GM23248 (cell line): ENCODE data around the gene MRPL36. TPM values are rescaled to one million over a fixed set of nuclear protein-coding genes. Genes with fewer than 3 reads are reported as not detected.

ENCODE experiments used
- DNase-seq: peaks from one replicate; pipeline ENCODE4 v3.0.0-alpha.2; 2015
- H2AFZ ChIP-seq: fragments of 200-600 bp; sonication (generic); 2 replicates; pipeline ENCODE4 v1.6.1; 2016; ENCODE audit warnings: antibody characterized with exemption
- H3F3A ChIP-seq: fragments of 200-600 bp; sonication (generic); 2 replicates; pipeline ENCODE4 v1.6.1; 2016; ENCODE audit warnings: mild to moderate bottlenecking, antibody characterized with exemption, mixed run types; ENCODE audit not compliant: insufficient read depth
- H3K27ac ChIP-seq: fragments of 200-600 bp; sonication (generic); 2 replicates; pipeline ENCODE4 v1.5.1; 2016; ENCODE audit warnings: mild to moderate bottlenecking
- H3K27me3 ChIP-seq: fragments of 200-600 bp; sonication (generic); replicated peaks from 2 replicates; pipeline ENCODE4 v1.6.1; 2016; ENCODE audit warnings: mild to moderate bottlenecking; ENCODE audit not compliant: insufficient read depth
- H3K36me3 ChIP-seq: fragments of 200-600 bp; sonication (generic); 2 replicates; pipeline ENCODE4 v1.6.1; 2016; ENCODE audit warnings: low read depth, mild to moderate bottlenecking
- H3K4me1 ChIP-seq: fragments of 200-600 bp; sonication (generic); 2 replicates; pipeline ENCODE4 v1.6.1; 2016; ENCODE audit warnings: mild to moderate bottlenecking; ENCODE audit not compliant: insufficient read depth
- H3K4me2 ChIP-seq: fragments of 200-600 bp; sonication (generic); one replicate; pipeline ENCODE4 v1.6.1; 2016; ENCODE audit warnings: mild to moderate bottlenecking; ENCODE audit not compliant: unreplicated experiment
- H3K4me3 ChIP-seq: fragments of 200-600 bp; sonication (generic); 2 replicates; pipeline ENCODE4 v1.5.1; 2016; ENCODE audit warnings: mild to moderate bottlenecking
- H3K79me2 ChIP-seq: fragments of 200-600 bp; sonication (generic); 2 replicates; pipeline ENCODE4 v1.6.1; 2016; ENCODE audit warnings: mild to moderate bottlenecking; ENCODE audit not compliant: insufficient read depth
- H3K9ac ChIP-seq: fragments of 200-600 bp; sonication (generic); 2 replicates; pipeline ENCODE4 v1.6.1; 2016; ENCODE audit warnings: mild to moderate bottlenecking
- H3K9me2 ChIP-seq: fragments of 200-600 bp; sonication (generic); 2 replicates; pipeline ENCODE4 v1.6.1; 2016; ENCODE audit warnings: mixed run types, mild to moderate bottlenecking, moderate library complexity; ENCODE audit not compliant: insufficient read depth
- H3K9me3 ChIP-seq: fragments of 200-600 bp; sonication (generic); one replicate; pipeline ENCODE4 v1.6.1; 2017; ENCODE audit warnings: low read depth
- H4K20me1 ChIP-seq: fragments of 200-600 bp; sonication (generic); 2 replicates; pipeline ENCODE4 v1.6.0; 2016; ENCODE audit not compliant: insufficient read depth
- EZH2 ChIP-seq: fragments of 200-600 bp; sonication (generic); IDR thresholded peaks from 2 replicates; pipeline ENCODE4 v1.6.1; 2018; ENCODE audit warnings: antibody characterized with exemption, mild to moderate bottlenecking; ENCODE audit not compliant: insufficient read depth, poor library complexity, severe bottlenecking
- EZH2phosphoT487 ChIP-seq: fragments of 200-600 bp; sonication (generic); IDR thresholded peaks from 2 replicates; pipeline ENCODE4 v1.6.1; 2018; ENCODE audit warnings: antibody characterized with exemption, moderate library complexity, mild to moderate bottlenecking, low read depth; ENCODE audit not compliant: insufficient read depth
- WGBS, 2 experiments: methylation state at CpG; one replicate each; pipeline ENCODE4 v1.1.6; 2015 to 2017; ENCODE audit warnings: low lambda C conversion rate in 2 of 2, low coverage in 1 of 2; ENCODE audit errors: missing lambda C conversion rate in 2 of 2; 5-methylcytosine and 5-hydroxymethylcytosine counted together
- in situ Hi-C: fragments of 300-500 bp; cut with MboI; formaldehyde crosslinking; loops from 2 replicates; pipeline ENCODE4 v1.15.0; 2020
- polyA plus RNA-seq: library from polyadenylated mRNA; unstranded; fragments of >200 nt; fragmentation: Nextera tagmentation; extraction: Ambion mirVana; gene quantifications from 2 replicates; pipeline ENCODE4 v1.2.1, GENCODE V29; 2016
- total RNA-seq: library from RNA; depleted of rRNA; stranded (reverse); fragments of >200 nt; shearing (Covaris generic); gene quantifications from 2 replicates; pipeline ENCODE4 v1.2.3, GENCODE V29; 2014; rRNA removed

The MRPL36 gene
- total and polyA plus RNA-seq, 2 experiments from 2014 or later = 30.9 to 140 TPM

DNA sequence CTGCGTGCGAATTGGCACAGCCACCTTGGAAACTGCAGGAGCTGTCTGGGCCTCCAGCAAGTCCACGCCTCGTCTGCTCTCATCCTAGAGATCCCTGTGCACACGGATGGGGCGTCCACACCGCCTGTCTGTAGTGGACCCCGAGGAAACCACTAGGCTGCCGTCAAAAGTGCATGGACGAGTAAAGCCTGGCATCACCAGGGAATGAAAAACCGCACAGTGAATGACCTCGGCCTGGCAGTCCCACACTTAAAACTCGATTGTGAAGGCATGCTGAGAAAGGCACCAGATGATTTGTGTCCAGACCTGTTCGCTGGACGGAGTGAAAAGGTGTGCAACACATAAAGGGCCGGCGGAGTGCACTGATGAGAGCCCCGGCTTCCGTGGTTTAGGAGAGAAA, 50.8 kb downstream of the MRPL36 start:
- Histone ChIP-seq H3K9me2 (no peaks in the 10 kb centered on the region), H3K4me1 (no peaks in the 10 kb centered on the region), H3K27me3 (peaks cover 22% of the 10 kb centered on the region), H3K9me3 (no peaks in the 10 kb centered on the region), H3F3A (no peaks in the 10 kb centered on the region), H2AFZ (no peak overlapping the region), H3K4me3 (no peak overlapping the region), H4K20me1 (no peaks in the 10 kb centered on the region), H3K9ac (no peak overlapping the region), H3K36me3 (no peaks in the 10 kb centered on the region), H3K27ac (no peak overlapping the region), H3K79me2 (no peaks in the 10 kb centered on the region), H3K4me2 (no peak overlapping the region)
- in situ Hi-C loops = no loop called here
- TF ChIP-seq EZH2phosphoT487 (no peak), EZH2 (no peak)
- no peak for DNase-seq
- WGBS, 2 experiments = 46 to 55% methylated on average over 19 of the region's 19 CpGs

Other genes with a start within 250 kb of the MRPL36 start
- 34.7 and 39.6 TPM in 2 replicates for gene NDUFS6, start 1.6 kb upstream of the MRPL36 start, total RNA-seq
- gene NDUFS6, start 1.6 kb upstream of the MRPL36 start, polyA plus RNA-seq = 103 and 106 TPM in 2 replicates
- gene IRX4, start 83.1 kb upstream of the MRPL36 start, total RNA-seq = not detected in 2 replicates
- not detected in 2 replicates for gene IRX4, start 83.1 kb upstream of the MRPL36 start, polyA plus RNA-seq